Fibroblast of skin of abdomen (primary cell): Measurements from ENCODE around the gene SRPRB. TPM values are rescaled to one million over a fixed set of nuclear protein-coding genes. Genes with fewer than 3 reads are reported as not detected.

Source experiments
- DNase-seq: peaks from one replicate; pipeline ENCODE4 v3.0.0-alpha.2; 2013
- polyA plus RNA-seq, 2 experiments: library from polyadenylated mRNA; unstranded; fragments of 120-200 nt; gene quantifications; one replicate each; pipeline ENCODE4 v1.2.1, GENCODE V29; 2013; ENCODE audit not compliant: insufficient read length in 2 of 2

SRPRB gene, protein sequence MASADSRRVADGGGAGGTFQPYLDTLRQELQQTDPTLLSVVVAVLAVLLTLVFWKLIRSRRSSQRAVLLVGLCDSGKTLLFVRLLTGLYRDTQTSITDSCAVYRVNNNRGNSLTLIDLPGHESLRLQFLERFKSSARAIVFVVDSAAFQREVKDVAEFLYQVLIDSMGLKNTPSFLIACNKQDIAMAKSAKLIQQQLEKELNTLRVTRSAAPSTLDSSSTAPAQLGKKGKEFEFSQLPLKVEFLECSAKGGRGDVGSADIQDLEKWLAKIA
- polyA plus RNA-seq (2013, experiment 1 of 2; ENCODE audit: insufficient read length), result 66.5 TPM
- polyA plus RNA-seq (2013, experiment 2 of 2; ENCODE audit: insufficient read length), result 61.2 TPM

DNA sequence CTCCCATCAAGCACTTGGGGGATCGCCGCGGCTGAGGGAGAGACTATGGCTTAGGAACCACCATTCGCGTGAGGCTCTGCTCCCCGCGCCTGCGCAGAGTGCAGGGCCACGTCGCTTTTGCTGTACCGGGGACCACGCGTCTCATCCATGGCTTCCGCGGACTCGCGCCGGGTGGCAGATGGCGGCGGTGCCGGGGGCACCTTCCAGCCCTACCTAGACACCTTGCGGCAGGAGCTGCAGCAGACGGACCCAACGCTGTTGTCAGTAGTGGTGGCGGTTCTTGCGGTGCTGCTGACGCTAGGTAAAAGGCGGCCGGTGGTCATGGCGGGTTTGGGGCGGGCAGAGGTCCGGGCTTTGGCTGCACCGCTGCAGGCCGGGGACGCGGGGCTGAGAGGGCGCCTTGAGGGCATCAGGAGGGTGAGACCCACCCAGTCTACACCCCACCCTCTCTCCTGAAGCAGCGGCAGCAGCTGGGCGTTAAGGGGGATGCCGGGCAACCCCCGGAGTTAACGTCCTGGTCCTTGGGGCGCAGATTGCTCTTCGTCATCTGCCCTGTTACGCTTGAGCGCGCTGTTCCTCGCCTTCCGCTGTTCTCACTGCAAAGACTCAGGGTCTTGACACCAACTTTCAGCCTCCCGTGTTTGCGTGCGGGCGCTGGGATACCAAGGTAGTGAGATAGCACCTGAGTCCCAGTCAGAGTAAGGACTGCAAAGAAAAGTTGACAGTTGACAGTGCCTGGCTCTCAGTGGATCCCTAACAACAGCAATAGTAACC is at the start of gene SRPRB:
TSS of gene SRPRB (plus strand) at position 114 of the 774 bp plus-strand sequence. CDS start at position 148, 34 bp downstream.
- peak; percentile 92 for DNase-seq

DNA sequence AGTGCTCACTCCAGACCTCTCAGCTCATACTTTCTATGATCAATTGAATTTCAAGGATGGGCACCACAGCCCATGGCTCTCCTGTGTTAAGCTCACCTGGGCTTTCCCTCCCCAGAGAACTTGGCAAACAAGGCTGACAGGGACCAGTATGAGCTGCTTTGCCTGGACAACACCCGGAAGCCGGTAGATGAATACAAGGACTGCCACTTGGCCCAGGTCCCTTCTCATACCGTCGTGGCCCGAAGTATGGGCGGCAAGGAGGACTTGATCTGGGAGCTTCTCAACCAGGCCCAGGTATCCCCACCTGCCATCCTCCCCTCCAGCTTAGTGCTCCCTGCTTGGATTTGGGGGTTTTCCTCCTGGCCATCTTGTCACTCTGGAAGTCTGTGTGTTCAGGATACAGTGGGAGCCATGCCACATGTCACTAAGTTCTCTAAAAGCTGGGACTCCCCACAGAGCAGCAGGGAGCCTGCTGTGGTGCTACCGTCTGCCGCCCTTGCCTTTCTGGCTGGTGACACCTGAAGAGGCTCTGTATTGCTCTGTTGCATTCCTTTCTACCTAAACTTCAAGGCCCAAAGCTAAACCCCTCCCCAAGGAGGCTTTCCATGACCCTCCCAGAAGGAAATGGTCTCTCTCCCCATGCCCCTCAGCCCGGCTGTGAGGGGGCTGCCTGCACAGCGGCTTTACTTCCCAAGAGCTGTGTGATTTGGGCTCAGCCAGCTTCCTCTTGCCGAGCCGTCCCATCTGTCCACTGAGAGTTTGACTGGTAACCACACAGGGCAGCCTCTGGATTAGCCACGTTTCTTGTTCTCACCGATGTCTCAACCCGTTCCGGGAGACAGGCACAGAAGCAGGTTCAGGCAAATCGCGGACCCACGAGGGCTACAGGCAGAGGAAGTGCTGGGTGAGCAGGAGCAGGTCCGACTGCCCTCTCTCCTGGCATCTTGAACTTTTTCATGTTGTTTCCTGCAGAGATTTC is 48.6 kb upstream of the SRPRB start:
- DNase-seq, result no peak

- no peak for DNase-seq
Measured at GRCh38 chr3:133757701-133758567, 47.7 kb upstream of the SRPRB start.

DNA sequence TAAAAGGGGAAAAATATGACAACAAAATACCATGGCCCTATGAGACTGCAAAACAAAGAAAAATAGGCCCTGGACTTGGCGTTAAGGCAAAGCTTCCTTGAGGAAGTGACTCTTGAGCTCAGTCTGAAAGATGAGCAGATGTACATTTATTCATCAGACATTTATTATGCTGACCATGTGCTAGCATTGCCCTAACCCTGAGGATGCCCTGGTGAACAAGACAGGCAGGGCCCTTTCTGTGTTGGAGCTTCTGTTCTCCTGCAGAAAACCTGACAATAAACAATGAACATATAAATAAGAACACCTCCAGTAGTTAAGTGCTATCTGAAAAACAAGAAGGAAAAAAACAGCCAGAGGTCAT is 47.1 kb upstream of the SRPRB start:
- DNase-seq, result no peak

DNA sequence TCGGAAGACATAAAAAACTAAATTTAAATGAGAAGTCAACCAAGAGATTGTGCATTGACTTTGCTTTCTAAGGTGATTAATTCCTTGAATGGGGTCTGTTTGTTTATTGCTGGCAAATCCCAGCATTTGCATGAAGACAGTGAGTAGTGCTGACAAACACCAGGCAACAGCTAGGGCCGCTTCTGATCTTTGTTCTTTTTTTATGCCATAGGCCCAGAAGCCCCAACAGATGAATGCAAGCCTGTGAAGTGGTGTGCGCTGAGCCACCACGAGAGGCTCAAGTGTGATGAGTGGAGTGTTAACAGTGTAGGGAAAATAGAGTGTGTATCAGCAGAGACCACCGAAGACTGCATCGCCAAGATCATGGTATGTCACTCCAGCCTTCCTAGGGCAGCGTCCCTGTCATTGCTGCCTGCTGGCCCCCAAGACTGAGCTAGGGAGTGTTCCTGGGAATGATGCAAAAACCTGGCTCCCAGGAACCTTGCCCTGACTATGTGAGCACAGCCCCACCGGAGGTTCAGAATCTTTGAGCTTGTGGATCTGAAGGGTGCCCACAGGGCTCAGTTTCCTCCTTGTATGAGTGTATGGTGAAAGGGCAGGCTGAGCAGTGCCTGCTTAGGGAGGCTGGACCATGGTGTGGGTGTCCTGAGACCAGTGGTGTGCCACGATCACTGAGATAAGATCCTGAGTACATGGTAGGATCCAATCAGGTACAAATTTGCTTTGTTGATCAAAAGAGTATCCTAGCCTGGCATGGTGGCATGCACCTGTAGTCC is 46.5 kb upstream of the SRPRB start:
- DNase-seq, result no peak

DNA sequence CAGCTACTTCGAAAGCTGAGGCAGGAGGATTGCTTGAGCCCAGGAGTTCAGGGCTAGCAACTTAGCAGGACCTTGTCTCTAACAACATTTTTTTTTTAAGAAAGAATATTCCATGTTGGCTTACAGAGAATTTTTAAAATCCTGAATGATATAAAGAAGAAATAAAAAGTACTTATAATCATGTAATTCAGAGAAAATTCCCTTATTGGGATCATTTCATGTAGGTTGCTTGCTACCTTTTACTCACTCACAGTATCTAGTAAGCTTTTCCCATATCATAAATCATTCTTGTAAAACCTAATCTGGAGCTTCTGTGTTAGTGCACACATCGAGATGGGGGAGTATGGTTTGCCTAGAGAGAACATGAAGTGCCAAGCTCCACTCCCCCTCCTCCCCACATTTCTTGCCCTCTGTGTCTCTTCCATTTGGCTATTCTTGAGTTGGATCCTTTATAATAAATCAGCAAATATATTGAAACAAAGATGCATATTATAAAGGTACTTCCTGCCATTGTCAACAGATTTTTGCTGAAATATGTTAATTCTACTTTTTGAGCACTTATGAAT is 45.8 kb upstream of the SRPRB start:
- DNase-seq, result no peak

DNA sequence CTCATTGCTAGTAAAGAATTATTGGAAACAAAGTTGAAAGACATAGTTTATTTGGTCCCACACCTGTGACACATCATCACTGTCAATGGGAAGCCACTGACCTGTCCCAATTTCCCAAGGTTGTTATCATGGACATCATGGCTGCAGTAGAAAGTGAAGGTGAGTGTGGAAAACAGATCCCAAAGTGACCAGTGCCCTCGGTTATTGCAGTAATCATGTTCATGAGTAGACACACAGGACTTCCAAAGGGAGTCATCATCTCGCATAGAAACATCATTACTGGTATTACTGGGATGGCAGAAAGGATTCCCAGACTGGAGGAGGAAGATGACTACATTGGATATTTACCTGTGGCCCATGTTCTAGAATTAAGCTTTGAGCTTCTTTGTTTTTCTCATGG is 44.7 kb upstream of the SRPRB start:
- no peak for DNase-seq

DNA sequence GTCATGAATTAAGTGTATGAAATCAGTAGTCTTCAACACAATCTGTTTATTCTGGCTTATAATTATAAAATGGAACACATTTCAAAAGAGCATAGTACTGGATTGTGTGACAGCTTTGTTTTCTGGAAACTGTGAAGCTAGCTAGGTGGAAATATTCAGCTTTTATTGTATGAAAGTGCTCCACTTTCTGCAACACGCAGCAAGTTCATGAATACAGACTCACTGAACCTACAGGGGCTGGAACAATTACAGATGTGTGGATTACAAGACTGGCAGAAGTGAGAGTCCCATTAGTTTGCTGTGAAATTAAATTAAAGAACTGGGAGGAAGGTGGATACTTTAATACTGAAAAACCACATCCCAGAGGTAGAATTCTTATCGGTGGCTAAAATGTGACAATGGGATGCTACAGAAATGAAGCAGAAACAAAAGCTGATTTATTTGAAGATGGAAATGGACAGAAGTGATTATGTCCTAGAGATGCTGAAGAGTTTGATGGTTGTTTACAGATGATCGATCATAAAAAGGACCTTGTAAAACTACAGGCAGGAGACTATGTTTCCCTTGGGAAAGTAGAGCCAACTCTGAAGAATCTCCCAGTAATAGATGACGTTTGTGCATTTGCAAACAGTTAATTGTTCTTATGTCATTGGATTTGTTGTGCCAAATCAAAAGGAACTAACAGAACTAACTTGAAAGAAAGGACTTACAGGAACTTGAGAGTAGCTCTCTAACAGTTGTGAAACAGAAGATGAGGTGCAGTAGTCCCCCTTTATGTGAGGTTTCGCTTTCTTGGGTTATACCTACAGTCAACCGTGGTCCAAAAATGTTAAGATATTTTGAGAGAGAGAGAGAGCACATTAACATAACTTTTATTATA is 43.8 kb upstream of the SRPRB start:
- DNase-seq, result no peak

GRCh38 chr3:133762539-133762938 is 43.1 kb upstream of the SRPRB start:
- no peak for DNase-seq

GRCh38 chr3:133763797-133764683 is 41.6 kb upstream of the SRPRB start:
- DNase-seq, result no peak

- no peak for DNase-seq
Measured at GRCh38 chr3:133765256-133765655, 40.4 kb upstream of the SRPRB start.

GRCh38 chr3:133767607-133768006 is 38.0 kb upstream of the SRPRB start:
- DNase-seq, result no peak

DNA sequence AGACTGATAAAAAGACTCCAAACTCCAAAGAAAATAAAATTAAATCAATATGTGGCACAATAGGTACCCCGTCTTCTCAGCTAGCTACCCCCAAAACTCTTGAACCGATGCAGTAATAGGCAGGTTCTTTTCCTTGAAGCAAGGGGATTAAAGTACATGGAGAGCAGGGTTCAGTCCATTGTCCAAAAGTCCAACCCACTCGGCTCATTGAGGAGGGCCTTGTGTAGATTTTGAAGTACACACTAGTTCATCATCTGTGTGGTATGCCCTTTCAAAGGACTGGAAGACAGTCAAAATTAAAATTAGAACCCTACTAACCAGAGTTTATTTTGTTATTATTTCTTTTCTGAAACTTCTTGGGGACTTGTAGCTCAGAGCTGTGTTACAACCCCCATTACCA is 36.1 kb upstream of the SRPRB start:
- DNase-seq, result no peak

GRCh38 chr3:133773732-133774131 is 31.9 kb upstream of the SRPRB start:
- DNase-seq, result no peak

DNA sequence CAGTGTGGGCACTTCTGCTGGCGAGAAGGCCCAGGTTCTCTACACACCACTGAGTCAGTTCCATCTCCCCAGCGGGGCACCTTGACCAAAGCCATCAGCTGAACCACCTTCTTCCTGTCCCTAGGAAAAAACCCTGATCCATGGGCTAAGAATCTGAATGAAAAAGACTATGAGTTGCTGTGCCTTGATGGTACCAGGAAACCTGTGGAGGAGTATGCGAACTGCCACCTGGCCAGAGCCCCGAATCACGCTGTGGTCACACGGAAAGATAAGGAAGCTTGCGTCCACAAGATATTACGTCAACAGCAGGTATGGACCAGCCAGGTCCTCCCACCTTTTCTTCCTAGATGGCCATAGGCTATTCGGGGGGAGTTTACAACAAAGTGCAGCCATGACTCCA is 30.3 kb upstream of the SRPRB start:
- no peak for DNase-seq

DNA sequence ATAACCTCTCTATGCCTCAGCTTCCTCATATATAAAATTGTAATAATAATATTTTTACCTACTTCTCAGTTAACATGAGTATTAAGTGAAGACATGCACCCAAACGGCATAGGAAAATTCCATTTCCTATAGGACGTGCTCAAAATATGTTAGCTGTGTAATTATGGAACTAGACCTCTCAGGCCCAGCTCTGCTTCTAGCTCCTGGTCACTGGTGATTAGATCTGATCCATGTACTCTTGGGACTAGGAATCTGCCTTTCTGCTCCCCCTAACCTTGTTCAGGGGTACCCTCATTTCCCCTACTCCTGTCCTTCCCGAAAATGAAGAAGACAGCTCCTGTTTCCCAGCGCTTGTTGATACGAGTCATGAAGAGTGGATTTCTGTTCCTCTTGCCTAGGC is 29.8 kb upstream of the SRPRB start:
- DNase-seq, result no peak

GRCh38 chr3:133776794-133777438 is 28.7 kb upstream of the SRPRB start:
- no peak for DNase-seq
